Sigmoid colon (tissue), 7 donors: Measurements from ENCODE around the gene FSTL4. TPM values are rescaled to one million over a fixed set of nuclear protein-coding genes. Genes with fewer than 3 reads are reported as not detected.

Source experiments
- DNase-seq: peaks from one replicate; pipeline ENCODE4 v3.0.0-alpha.2; 2019
- H3K27ac ChIP-seq, 4 donors: fragments of 200-600 bp; sonication (generic); one replicate each; pipeline ENCODE4 v1.5.1; 2016 to 2019; ENCODE audit warnings: mild to moderate bottlenecking in 1 of 4
- H3K27me3 ChIP-seq, 3 donors: fragments of 200-600 bp; sonication (generic); one replicate each; pipeline ENCODE4 v1.5.1; 2019; ENCODE audit warnings: mild to moderate bottlenecking in 1 of 3
- H3K36me3 ChIP-seq, 4 donors: fragments of 200-600 bp; sonication (generic); one replicate each; pipeline ENCODE4 v1.5.1; 2016 to 2019
- H3K4me1 ChIP-seq, 4 donors: fragments of 200-600 bp; sonication (generic); one replicate each; pipeline ENCODE4 v1.5.1; 2017 to 2019
- H3K4me3 ChIP-seq, 4 donors: fragments of 200-600 bp; sonication (generic); one replicate each; pipeline ENCODE4 v1.5.1; 2017 to 2019; ENCODE audit warnings: mild to moderate bottlenecking in 2 of 4, moderate library complexity in 1 of 4
- H3K9me3 ChIP-seq, 4 donors: fragments of 200-600 bp in 3 of 4; sonication (generic) in 3 of 4; one replicate each; pipeline versions ENCODE4 v1.5.1 to v1.6.1; 2013 to 2019
- EP300 ChIP-seq, 4 donors: sonication (generic); formaldehyde crosslinking; IDR thresholded peaks; one replicate each; pipeline ENCODE4 v1.6.1; 2017; ENCODE audit warnings: antibody characterized with exemption in 4 of 4
- POLR2A ChIP-seq, 2 donors: fragments of 450-650 bp; IDR thresholded peaks; one replicate each; pipeline ENCODE4 v1.6.1; 2016; ENCODE audit warnings: antibody characterized with exemption in 2 of 2, mild to moderate bottlenecking in 2 of 2, moderate library complexity in 2 of 2
- POLR2AphosphoS5 ChIP-seq, 4 donors: sonication (generic); formaldehyde crosslinking; IDR thresholded peaks; one replicate each; pipeline ENCODE4 v1.6.1; 2017; ENCODE audit warnings: antibody characterized with exemption in 4 of 4
- WGBS, 2 donors: extraction: QIAGEN DNeasy Blood & Tissue Kit; methylation state at CpG; one replicate each; pipeline ENCODE4 v1.1.7; 2013; 5-methylcytosine and 5-hydroxymethylcytosine counted together
- intact Hi-C: fragments of 100-400 bp; cut with DNase I; formaldehyde crosslinking; loops from one replicate; pipeline ENCODE4 v1.15.1; 2023
- polyA plus RNA-seq, 3 donors: library from polyadenylated mRNA; stranded (reverse); fragments of 200-250 nt; gene quantifications; one replicate each; pipeline ENCODE4 v1.2.3, GENCODE V29; 2013
- total RNA-seq, 4 donors: library from RNA; depleted of rRNA; stranded (reverse); fragments of >200 nt; gene quantifications; one replicate each; pipeline ENCODE4 v1.1.0, GENCODE V29; 2016
- TF ChIP-seq, protein P1 (sequence below), 4 experiments: fragments of 450-650 bp in 3 of 4; fragments of 200-600 bp in 1 of 4; IDR thresholded peaks; one replicate each; pipeline ENCODE4 v1.5.1; 2016 to 2019; ENCODE audit warnings: antibody characterized with exemption in 4 of 4, mild to moderate bottlenecking in 3 of 4, moderate library complexity in 2 of 4
- donor health status: healthy with polysubstance abuse.
- donor health status: Bipolar disorder and iron deficiency.
- donor health status: healthy.

FSTL4 gene
- total and polyA plus RNA-seq, 7 donors: 0.23 to 0.45 (median 0.28) TPM; not detected in 4

DNA sequence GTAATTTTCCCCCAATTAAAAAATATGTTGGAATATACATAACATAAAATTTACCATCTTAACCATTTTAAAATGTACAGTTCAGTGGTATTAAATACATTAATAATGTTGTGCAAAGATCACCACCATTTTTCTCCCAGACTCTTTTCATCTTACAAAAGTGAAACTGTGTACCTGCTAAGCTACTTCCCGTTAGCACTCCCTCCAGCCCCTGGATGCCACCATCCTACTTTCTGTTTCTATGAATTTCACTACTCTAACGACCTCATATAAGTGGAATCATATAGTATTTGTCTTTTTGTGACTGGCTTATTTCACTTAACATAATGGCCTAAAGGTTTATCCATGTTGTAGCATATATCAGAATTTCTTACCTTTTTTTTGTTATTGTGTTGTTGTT, 447.6 kb downstream of the FSTL4 start:
- intact Hi-C loops: no loop called here
- no peak overlapping the region for H3K4me3 ChIP-seq
- WGBS, 2 donors: 35 to 39% methylated on average over 2 of the region's 2 CpGs

DNA sequence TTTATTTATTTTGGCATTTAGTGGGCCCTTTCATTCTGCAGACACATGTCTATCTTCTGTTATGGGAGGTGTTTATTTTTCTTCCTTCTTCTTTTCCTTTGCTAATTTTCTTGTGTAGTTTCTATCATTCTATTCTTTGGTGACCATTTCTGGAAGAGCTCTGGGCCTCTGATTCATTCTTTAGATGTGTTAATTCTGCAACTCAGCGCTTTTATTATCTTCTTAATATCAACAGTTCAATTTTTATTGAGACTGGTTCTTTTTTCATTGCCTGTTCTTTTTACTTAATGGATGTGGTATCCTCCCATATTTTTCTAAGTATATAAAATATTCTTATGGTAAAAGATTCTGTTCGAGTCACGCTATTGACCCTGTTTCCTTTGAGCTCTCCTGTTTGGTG, 448.5 kb downstream of the FSTL4 start:
- 93 to 98% methylated on average over 3 of the region's 3 CpGs for WGBS, 2 donors
- no peaks in the 10 kb centered on the region for H3K27me3 ChIP-seq

More for the DNA sequence above, 447.6 kb downstream of the FSTL4 start:
- Histone ChIP-seq H3K27ac (no peak overlapping the region), H3K36me3 (no peaks in the 10 kb centered on the region), H3K9me3 (no peaks in the 10 kb centered on the region), H3K27me3 (no peaks in the 10 kb centered on the region), H3K4me1 (no peaks in the 10 kb centered on the region)
- TF ChIP-seq POLR2A (IDR thresholded peaks at IDR 0.05): no peak
- TF ChIP-seq POLR2AphosphoS5 (IDR thresholded peaks at IDR 0.05): no peak
- TF ChIP-seq EP300 (IDR thresholded peaks at IDR 0.05): no peak
- TF ChIP-seq, protein P1, sequence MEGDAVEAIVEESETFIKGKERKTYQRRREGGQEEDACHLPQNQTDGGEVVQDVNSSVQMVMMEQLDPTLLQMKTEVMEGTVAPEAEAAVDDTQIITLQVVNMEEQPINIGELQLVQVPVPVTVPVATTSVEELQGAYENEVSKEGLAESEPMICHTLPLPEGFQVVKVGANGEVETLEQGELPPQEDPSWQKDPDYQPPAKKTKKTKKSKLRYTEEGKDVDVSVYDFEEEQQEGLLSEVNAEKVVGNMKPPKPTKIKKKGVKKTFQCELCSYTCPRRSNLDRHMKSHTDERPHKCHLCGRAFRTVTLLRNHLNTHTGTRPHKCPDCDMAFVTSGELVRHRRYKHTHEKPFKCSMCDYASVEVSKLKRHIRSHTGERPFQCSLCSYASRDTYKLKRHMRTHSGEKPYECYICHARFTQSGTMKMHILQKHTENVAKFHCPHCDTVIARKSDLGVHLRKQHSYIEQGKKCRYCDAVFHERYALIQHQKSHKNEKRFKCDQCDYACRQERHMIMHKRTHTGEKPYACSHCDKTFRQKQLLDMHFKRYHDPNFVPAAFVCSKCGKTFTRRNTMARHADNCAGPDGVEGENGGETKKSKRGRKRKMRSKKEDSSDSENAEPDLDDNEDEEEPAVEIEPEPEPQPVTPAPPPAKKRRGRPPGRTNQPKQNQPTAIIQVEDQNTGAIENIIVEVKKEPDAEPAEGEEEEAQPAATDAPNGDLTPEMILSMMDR (IDR thresholded peaks at IDR 0.05): no peak
- DNase-seq: no peak

DNA sequence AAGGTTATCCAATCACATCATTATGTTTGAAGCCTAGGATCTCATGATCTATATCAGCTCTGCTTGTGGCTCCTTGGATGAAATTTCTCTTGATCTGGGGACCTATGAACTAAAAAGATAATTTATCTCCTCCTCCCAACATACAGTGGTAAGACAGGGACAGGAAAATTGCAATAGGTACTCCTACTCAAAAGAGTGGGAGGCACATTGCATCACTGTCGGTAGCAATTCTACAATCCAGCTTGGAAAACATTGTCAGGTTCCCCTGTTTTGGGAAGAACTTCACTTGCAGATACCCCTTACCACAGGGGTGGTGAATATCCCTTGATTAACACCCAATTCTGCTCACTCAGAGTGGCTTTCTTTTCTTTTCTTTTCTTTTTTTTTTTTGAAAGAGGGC, 452.8 kb downstream of the FSTL4 start:
- TF ChIP-seq POLR2A (IDR thresholded peaks at IDR 0.05) (no peak), POLR2AphosphoS5 (IDR thresholded peaks at IDR 0.05) (no peak)
- TF ChIP-seq, protein P1 (IDR thresholded peaks at IDR 0.05): no peak
- Histone ChIP-seq H3K4me3 (no peak overlapping the region), H3K36me3 (no peaks in the 10 kb centered on the region), H3K27ac (no peak overlapping the region), H3K4me1 (no peaks in the 10 kb centered on the region), H3K9me3 (no peaks in the 10 kb centered on the region), H3K27me3 (no peaks in the 10 kb centered on the region)
- no peak for DNase-seq
- WGBS, 2 donors: 92 to 96% methylated on average over 1 of the region's 1 CpG
- intact Hi-C loops: no loop called here

More for the DNA sequence above, 448.5 kb downstream of the FSTL4 start:
- Histone ChIP-seq H3K9me3 (no peaks in the 10 kb centered on the region), H3K4me3 (no peak overlapping the region), H3K27ac (no peak overlapping the region), H3K4me1 (no peaks in the 10 kb centered on the region), H3K36me3 (no peaks in the 10 kb centered on the region)
- TF ChIP-seq, protein P1 (IDR thresholded peaks at IDR 0.05): no peak
- TF ChIP-seq EP300 (IDR thresholded peaks at IDR 0.05) (no peak), POLR2AphosphoS5 (IDR thresholded peaks at IDR 0.05) (no peak), POLR2A (IDR thresholded peaks at IDR 0.05) (no peak)
- DNase-seq: no peak
- intact Hi-C loops: no loop called here

DNA sequence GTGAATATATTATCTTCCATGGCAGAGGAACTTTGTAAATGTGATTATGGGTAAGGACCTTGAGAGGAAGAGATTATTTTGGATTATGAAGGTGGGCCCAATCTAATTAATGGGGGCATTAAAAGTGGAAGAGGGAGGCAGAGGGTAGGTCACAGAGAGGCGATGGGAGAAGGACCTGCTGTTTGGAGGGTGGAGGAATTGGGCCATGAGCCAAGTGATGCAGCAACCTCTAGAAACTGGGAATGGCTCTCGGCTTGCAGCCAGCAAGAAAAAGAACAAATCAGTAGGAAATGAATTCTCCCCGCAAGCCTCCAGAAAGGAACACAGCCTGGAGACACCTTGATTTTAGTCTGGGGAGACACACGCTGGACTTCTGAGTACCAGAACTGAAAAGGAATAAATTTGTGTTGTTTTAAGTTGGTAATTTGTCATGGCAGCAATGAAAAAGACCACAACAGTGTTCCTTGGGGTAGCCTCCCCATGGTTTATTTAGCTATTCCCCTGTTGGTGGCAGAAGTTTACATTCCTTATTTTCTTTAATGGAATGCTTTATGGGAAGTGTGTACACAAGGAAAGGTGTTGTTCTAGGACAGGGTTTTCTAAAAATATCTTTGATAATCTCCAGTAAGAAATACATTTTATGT, 456.9 kb downstream of the FSTL4 start:
- Histone ChIP-seq H3K27ac (no peak overlapping the region), H3K36me3 (no peaks in the 10 kb centered on the region), H3K4me3 (no peak overlapping the region), H3K4me1 (no peaks in the 10 kb centered on the region), H3K9me3 (no peaks in the 10 kb centered on the region), H3K27me3 (no peaks in the 10 kb centered on the region)
- DNase-seq: no peak
- WGBS, 2 donors: 67 to 81% methylated on average over 4 of the region's 4 CpGs
- TF ChIP-seq POLR2A (IDR thresholded peaks at IDR 0.05): no peak
- no peak for TF ChIP-seq EP300 (IDR thresholded peaks at IDR 0.05)
- no peak for TF ChIP-seq POLR2AphosphoS5 (IDR thresholded peaks at IDR 0.05)
- TF ChIP-seq, protein P1 (IDR thresholded peaks at IDR 0.05): no peak
- intact Hi-C loops: no loop called here
